ENCODE results near the gene CAPN12.

GRCh38 chr19:38737921-38738737 lies 6.1 kb downstream of the CAPN12 start:
- TF ChIP-seq, protein P1, sequence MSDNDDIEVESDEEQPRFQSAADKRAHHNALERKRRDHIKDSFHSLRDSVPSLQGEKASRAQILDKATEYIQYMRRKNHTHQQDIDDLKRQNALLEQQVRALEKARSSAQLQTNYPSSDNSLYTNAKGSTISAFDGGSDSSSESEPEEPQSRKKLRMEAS (IDR thresholded peaks at IDR 0.05), result no peak
- TF ChIP-seq RAD21 (IDR thresholded peaks at IDR 0.05; ENCODE audit: low read depth) (no peak), EP300 (IDR thresholded peaks at IDR 0.05; ENCODE audit: borderline replicate concordance) (no peak), USF1 (IDR thresholded peaks at IDR 0.05) (no peak), ZBTB7A (IDR thresholded peaks at IDR 0.05; ENCODE audit: low read depth) (no peak), TAF1 (IDR thresholded peaks at IDR 0.05; ENCODE audit: low read depth) (no peak), CREB1 (IDR thresholded peaks at IDR 0.05; ENCODE audit: low read depth) (no peak), FOXM1 (IDR thresholded peaks at IDR 0.05; ENCODE audit: borderline replicate concordance, low read depth) (no peak), REST (IDR thresholded peaks at IDR 0.05; ENCODE audit: low read depth) (no peak), CEBPB (IDR thresholded peaks at IDR 0.05) (no peak), TCF12 (IDR thresholded peaks at IDR 0.05; ENCODE audit: low read depth) (no peak), EGR1 (IDR thresholded peaks at IDR 0.05) (no peak), NFIC (IDR thresholded peaks at IDR 0.05) (no peak)

Data from Ishikawa (cell line).